ENCODE measurements around the gene SENP1. TPM values are rescaled to one million over a fixed set of nuclear protein-coding genes. Genes with fewer than 3 reads are reported as not detected.
A peak's percentile ranks its signal among the peaks of the same experiment; 100 is the strongest.

SENP1 gene
- total RNA-seq, 2 donors from 2014 or later, result 36.6 to 59.7 TPM

GRCh38 chr12:48045965-48046518 is 59.8 kb downstream of the SENP1 start:
- peak overlapping the region in 1 of 2 donors; percentile 43 for H3K27ac Mint-ChIP-seq
- ATAC-seq (no peak), DNase-seq (ENCODE audit: low spot score) (no peak)
- H3K36me3 Mint-ChIP-seq, result peaks cover 20% of the 10 kb centered on the region
- no peak overlapping the region for H3K4me3 Mint-ChIP-seq
- no peaks in the 10 kb centered on the region for H3K4me1 Mint-ChIP-seq (ENCODE audit: low read depth in 2 of 2)
- H3K9me3 Mint-ChIP-seq, result no peaks in the 10 kb centered on the region
- H3K27me3 Mint-ChIP-seq, result no peaks in the 10 kb centered on the region

DNA sequence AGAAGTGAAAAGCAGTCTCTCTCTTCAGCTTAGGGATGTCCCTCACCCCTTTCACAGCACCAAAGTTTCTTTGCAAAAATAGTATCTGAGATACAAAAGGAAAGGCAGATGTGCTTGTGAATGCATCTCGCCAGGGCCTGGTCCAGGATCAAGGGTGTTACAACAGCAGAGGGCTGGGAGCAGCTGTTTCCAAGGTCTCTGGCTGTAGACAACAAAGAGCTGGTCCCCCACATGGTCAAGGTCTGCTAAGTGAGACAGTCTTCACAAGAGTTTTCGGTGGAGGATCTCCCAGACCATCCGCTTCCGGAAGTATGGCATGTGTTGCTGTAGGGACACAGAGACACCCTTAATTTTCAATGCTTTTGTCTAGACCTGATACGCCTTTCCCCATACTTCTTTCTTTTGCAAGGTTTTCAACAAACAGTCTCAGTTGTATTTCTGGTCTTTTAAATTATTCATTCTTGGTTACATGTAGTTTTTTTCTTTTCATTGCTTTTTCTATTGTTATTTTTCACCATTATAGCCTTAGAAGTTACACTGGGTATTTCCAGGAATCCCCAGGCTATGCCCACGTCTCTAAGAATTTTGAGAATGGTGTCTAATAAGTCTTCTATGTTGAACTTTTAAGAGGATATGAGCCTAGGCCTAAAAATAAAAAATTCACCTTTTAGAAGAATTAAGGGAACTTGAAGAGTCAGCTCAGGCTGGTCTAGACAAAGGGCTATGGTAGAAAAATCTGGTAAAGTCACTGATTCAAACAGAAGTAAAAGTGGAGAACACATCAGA is 60.6 kb downstream of the SENP1 start:
- Mint-ChIP-seq H3K27me3 (no peaks in the 10 kb centered on the region), H3K27ac (peak overlapping the region in 1 of 2 donors; percentile 43), H3K4me3 (no peak overlapping the region), H3K4me1 (ENCODE audit: low read depth in 2 of 2) (no peaks in the 10 kb centered on the region), H3K9me3 (no peaks in the 10 kb centered on the region), H3K36me3 (peaks cover 20% of the 10 kb centered on the region)
- no peak for ATAC-seq
- no peak for DNase-seq (ENCODE audit: low spot score)

- Mint-ChIP-seq H3K36me3 (peaks cover 20% of the 10 kb centered on the region), H3K4me1 (ENCODE audit: low read depth in 2 of 2) (no peaks in the 10 kb centered on the region), H3K27me3 (no peaks in the 10 kb centered on the region), H3K4me3 (no peak overlapping the region), H3K27ac (no peak overlapping the region), H3K9me3 (no peaks in the 10 kb centered on the region)
- DNase-seq (ENCODE audit: low spot score) (no peak), ATAC-seq (no peak)
These were observed 61.5 kb downstream of the SENP1 start for GRCh38 chr12:48044396-48044795.

- Mint-ChIP-seq H3K36me3 (peaks cover 14% of the 10 kb centered on the region), H3K9me3 (no peaks in the 10 kb centered on the region), H3K27ac (no peak overlapping the region), H3K4me3 (no peak overlapping the region), H3K27me3 (no peaks in the 10 kb centered on the region), H3K4me1 (ENCODE audit: low read depth in 2 of 2) (no peaks in the 10 kb centered on the region)
- ATAC-seq (no peak), DNase-seq (ENCODE audit: low spot score) (no peak)
These were observed 62.1 kb downstream of the SENP1 start for GRCh38 chr12:48043771-48044170.

DNA sequence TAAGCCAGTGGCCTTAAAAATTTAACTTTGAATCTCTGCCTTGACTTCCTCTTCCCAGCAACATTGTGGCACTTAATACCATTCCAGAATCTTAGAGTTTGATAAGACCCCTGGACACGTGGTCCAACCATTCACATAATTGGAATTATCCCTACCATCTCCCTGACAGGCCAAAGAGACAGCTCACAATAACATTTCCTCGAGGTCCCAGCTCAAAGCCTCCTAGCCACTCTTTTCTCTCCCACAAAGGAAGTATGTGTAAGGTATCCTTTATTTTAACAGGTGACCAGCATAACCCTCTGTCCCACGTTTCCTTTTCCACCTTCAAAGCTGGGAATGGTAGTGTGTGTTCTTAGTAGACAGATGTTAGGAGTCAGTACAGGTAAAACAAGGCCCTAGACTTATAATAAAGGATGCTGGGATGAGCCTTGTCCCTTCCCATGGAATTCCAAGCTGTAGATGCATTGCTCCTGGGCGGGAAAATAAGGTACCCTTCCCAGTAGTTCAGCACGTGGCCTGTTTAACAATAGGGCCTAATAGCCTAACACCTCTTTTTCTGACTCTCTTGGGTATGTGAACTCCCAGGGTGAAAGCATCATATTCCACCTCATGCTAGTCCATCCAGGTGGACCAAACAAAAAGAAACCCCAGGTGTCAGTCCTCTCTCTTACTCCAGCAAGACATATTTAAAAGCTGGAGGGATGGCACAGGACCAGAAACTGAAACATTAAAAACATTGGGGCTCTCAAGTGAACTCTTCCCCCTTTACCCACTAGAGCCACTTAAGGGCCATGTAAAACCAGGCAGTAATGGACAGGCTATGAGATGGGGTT is 64.1 kb downstream of the SENP1 start:
- no peak overlapping the region for H3K4me3 Mint-ChIP-seq
- no peak for DNase-seq (ENCODE audit: low spot score)
- H3K4me1 Mint-ChIP-seq (ENCODE audit: low read depth in 2 of 2), result peaks cover 4% of the 10 kb centered on the region in 2 donors
- no peaks in the 10 kb centered on the region for H3K27me3 Mint-ChIP-seq
- H3K36me3 Mint-ChIP-seq, result peaks cover 6% of the 10 kb centered on the region
- ATAC-seq, result no peak
- H3K27ac Mint-ChIP-seq, result no peak overlapping the region
- no peaks in the 10 kb centered on the region for H3K9me3 Mint-ChIP-seq

GRCh38 chr12:48040354-48040753 is 65.5 kb downstream of the SENP1 start:
- Mint-ChIP-seq H3K4me1 (ENCODE audit: low read depth in 2 of 2) (peaks cover 4% of the 10 kb centered on the region in 2 donors), H3K36me3 (peaks cover 3% of the 10 kb centered on the region), H3K27ac (no peak overlapping the region), H3K9me3 (no peaks in the 10 kb centered on the region), H3K4me3 (no peak overlapping the region), H3K27me3 (no peaks in the 10 kb centered on the region)
- no peak for ATAC-seq
- no peak for DNase-seq (ENCODE audit: low spot score)

DNA sequence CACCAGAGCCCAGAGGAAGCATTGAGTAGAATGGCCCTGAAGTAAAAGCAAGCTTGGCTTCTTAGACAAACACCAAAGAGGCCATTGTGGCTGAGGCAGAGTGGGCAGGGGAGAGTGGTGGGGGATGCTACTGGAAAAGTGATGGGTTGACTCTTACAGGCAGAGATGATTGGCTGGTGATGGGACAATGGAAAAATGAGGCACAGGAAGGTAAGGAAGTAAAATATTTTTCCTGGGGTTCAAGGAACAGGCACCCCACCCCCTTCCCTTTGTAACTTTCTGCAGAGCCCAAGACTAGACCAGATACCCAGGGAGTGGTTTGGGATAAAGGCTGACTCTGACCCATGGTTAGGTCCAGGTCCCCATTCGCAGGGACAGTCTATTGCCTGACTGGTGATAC is 66.7 kb downstream of the SENP1 start:
- peaks cover 4% of the 10 kb centered on the region in 2 donors for H3K4me1 Mint-ChIP-seq (ENCODE audit: low read depth in 2 of 2)
- DNase-seq (ENCODE audit: low spot score) (no peak), ATAC-seq (no peak)
- no peak overlapping the region for H3K4me3 Mint-ChIP-seq
- H3K36me3 Mint-ChIP-seq, result no peaks in the 10 kb centered on the region
- no peaks in the 10 kb centered on the region for H3K27me3 Mint-ChIP-seq
- H3K27ac Mint-ChIP-seq, result no peak overlapping the region
- no peaks in the 10 kb centered on the region for H3K9me3 Mint-ChIP-seq

DNA sequence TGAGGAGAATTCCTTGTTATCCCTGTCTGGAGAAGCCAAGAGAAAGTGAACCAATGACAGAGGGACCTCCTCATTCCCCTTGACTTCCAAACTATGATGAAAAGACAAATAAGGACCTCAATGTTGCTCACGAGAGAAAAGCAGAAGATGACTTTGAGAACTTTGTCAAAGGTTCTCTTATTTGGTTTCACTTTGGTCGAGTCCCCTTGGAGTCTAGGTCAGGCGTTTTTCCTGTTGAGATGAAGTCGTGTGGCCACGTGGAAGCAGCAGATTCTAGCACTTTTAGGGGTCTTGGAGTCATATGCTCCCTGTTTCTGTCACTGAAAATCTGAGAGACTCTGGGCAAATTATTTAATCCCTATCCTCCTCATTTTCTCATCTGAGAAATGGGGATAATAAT is 67.8 kb downstream of the SENP1 start:
- peaks cover 4% of the 10 kb centered on the region in 2 donors for H3K4me1 Mint-ChIP-seq (ENCODE audit: low read depth in 2 of 2)
- H3K9me3 Mint-ChIP-seq, result no peaks in the 10 kb centered on the region
- H3K36me3 Mint-ChIP-seq, result no peaks in the 10 kb centered on the region
- no peak overlapping the region for H3K4me3 Mint-ChIP-seq
- ATAC-seq, result no peak
- no peaks in the 10 kb centered on the region for H3K27me3 Mint-ChIP-seq
- no peak overlapping the region for H3K27ac Mint-ChIP-seq
- no peak for DNase-seq (ENCODE audit: low spot score)

DNA sequence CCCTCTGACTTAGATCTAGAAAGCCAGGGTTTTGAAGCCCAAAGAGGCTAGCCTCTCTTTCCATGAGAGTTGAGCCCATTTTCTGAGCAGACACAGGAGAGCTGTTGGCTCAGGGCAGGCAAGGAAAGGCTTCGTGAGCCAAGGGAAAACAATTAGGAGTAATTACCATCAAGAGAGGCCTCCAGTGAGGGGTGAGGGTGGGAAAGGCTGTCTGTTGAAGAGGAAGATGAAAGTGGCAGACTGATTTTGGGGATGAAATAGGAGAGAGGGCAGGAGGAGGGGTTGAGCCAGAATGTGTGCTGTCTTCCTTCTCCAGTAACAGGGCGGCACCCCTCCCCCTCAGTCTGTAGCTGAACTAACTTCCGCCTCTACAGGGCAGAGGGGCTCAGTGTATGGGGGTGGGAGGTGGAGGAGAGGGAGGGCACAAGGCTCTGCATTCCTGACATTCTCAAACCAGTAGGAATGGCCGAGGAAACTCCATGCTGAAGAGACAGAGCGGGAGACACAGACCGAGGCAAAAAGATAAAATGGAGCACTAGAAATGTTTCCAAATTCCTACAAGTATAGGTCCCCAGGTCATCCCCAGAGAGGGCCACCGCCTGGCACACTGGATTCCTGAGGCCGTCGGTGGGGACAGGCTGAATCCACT is 68.5 kb downstream of the SENP1 start:
- H3K27ac Mint-ChIP-seq, result no peak overlapping the region
- no peak overlapping the region for H3K4me3 Mint-ChIP-seq
- H3K4me1 Mint-ChIP-seq (ENCODE audit: low read depth in 2 of 2), result peaks cover 4% of the 10 kb centered on the region in 2 donors
- ATAC-seq, result no peak
- no peaks in the 10 kb centered on the region for H3K36me3 Mint-ChIP-seq
- no peaks in the 10 kb centered on the region for H3K9me3 Mint-ChIP-seq
- no peaks in the 10 kb centered on the region for H3K27me3 Mint-ChIP-seq
- DNase-seq (ENCODE audit: low spot score), result no peak

DNA sequence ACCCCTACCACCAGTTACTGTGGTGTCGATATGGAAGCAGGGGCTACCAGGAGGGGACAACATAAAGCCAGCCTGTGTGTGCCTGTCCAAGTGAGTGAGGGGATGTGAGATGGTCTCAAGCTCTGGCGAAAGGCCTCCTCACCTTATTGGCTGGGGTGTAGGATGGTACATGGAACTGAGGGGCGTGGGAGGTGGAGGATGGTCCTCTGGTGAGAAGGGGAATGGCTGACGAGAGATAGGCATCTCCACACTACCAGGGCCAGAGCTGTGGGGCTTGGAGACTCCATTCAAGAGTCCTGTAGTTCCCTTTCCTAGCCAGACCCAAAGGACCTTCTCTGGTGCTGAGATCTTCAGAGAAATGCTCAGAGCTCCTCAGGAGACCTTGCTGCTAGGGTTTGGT is 69.1 kb downstream of the SENP1 start:
- H3K27ac Mint-ChIP-seq, result no peak overlapping the region
- DNase-seq (ENCODE audit: low spot score), result no peak
- no peaks in the 10 kb centered on the region for H3K9me3 Mint-ChIP-seq
- H3K4me1 Mint-ChIP-seq (ENCODE audit: low read depth in 2 of 2), result peaks cover 4% of the 10 kb centered on the region in 2 donors
- no peaks in the 10 kb centered on the region for H3K27me3 Mint-ChIP-seq
- H3K36me3 Mint-ChIP-seq, result no peaks in the 10 kb centered on the region
- no peak overlapping the region for H3K4me3 Mint-ChIP-seq
- no peak for ATAC-seq

- ATAC-seq (no peak), DNase-seq (ENCODE audit: low spot score) (no peak)
- H3K4me1 Mint-ChIP-seq (ENCODE audit: low read depth in 2 of 2), result peaks cover 4% of the 10 kb centered on the region in 2 donors
- no peak overlapping the region for H3K27ac Mint-ChIP-seq
- H3K9me3 Mint-ChIP-seq, result no peaks in the 10 kb centered on the region
- H3K27me3 Mint-ChIP-seq, result no peaks in the 10 kb centered on the region
- H3K4me3 Mint-ChIP-seq, result no peak overlapping the region
- no peaks in the 10 kb centered on the region for H3K36me3 Mint-ChIP-seq
These were observed 70.8 kb downstream of the SENP1 start for GRCh38 chr12:48034835-48035805.

DNA sequence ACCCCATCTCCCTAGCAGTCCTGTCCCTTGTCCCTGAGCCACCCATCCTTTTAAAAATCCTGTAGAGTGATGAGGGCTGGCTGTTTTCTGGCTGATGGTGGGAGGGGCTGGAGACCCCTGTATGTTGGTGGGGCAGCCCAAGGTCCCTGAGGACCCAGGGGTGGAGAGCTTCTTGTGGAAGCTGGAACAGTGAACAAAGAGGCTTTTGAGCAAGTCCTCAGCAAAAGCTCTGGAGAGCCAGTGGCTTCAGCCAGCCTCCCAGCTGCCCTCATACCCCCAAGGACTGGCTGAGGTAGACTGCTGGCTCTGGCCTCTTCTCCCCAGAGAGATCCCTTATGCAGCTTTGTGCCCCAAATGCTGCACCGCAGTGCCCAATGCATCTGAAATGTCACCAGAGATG is 72.4 kb downstream of the SENP1 start:
- Mint-ChIP-seq H3K9me3 (no peaks in the 10 kb centered on the region), H3K36me3 (no peaks in the 10 kb centered on the region), H3K27ac (no peak overlapping the region), H3K27me3 (no peaks in the 10 kb centered on the region), H3K4me1 (ENCODE audit: low read depth in 2 of 2) (peaks cover 4% of the 10 kb centered on the region in 2 donors), H3K4me3 (no peak overlapping the region)
- DNase-seq (ENCODE audit: low spot score), result no peak
- ATAC-seq, result no peak

DNA sequence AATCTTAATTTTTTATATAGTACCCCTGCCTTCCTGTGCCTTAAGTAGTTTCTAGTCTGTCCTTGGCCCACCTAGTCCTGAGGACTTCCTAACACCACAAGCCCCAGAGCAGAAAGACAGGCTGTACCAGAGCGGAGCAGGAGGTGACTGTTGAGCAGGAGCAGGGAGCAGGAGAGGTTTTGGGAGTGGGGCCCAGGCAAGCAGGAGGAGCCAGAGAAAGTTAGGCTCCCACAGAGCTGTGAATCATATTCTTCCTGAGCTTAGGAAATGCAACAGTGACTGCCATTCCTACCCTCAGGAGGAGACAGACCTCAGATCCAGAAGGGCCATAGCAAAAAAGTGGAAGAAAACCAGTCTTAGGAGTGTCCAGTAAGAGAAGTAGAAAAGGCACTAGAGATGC is 73.3 kb downstream of the SENP1 start:
- Mint-ChIP-seq H3K4me3 (no peak overlapping the region), H3K36me3 (no peaks in the 10 kb centered on the region), H3K4me1 (ENCODE audit: low read depth in 2 of 2) (no peaks in the 10 kb centered on the region), H3K27me3 (no peaks in the 10 kb centered on the region), H3K27ac (no peak overlapping the region), H3K9me3 (no peaks in the 10 kb centered on the region)
- ATAC-seq (no peak), DNase-seq (ENCODE audit: low spot score) (no peak)

Data from natural killer cell treated with Interleukin-12 subunit alpha and Interleukin-12 subunit beta and Interleukin-15 and Interleukin-18, amount 100 ng/mL, for 72 hours (primary cell).